ENCODE data around the gene FOXM1. TPM values are rescaled to one million over a fixed set of nuclear protein-coding genes. Genes with fewer than 3 reads are reported as not detected.

FOXM1 gene
- total RNA-seq (2016; rRNA removed; fragmentation: Illumina TruSeq; extraction: Trizol) (25.9 and 28.6 TPM in 2 replicates), polyA plus RNA-seq (2011; rRNA removed) (13.0 and 17.1 TPM in 2 replicates), polyA minus RNA-seq (2011; rRNA and poly(A)+ RNA removed; ENCODE audit: low replicate concordance) (19.2 and 106 TPM in 2 replicates), Bru-seq, nascent RNA (percentile 54 among the genes with signal in this experiment), BruChase-seq, experiment 1, labeled RNA remaining after a 6-hour chase (percentile 71 among the genes with signal in this experiment), BruChase-seq, experiment 2, labeled RNA remaining after a 2-hour chase (percentile 70 among the genes with signal in this experiment)
- total RNA-seq (2016; cell fraction: cytosol; rRNA removed; fragmentation: Illumina TruSeq; extraction: Trizol; ENCODE audit: low read depth): 25.4 and 25.7 TPM in 2 replicates
- total RNA-seq (2016; cell fraction: insoluble cytoplasmic fraction; rRNA removed; fragmentation: Illumina TruSeq; extraction: Trizol): 22.5 and 24.1 TPM in 2 replicates
- total RNA-seq (2016; cell fraction: membrane; rRNA removed; fragmentation: Illumina TruSeq; extraction: Trizol): 75.7 and 77.8 TPM in 2 replicates
- total RNA-seq (2016; cell fraction: nucleus; rRNA removed; fragmentation: Illumina TruSeq; extraction: Trizol): 21.2 and 26.7 TPM in 2 replicates
- polyA plus RNA-seq (2011; cell fraction: cytosol; rRNA removed): 10.5 and 13.6 TPM in 2 replicates
- 19.0 and 26.5 TPM in 2 replicates for polyA plus RNA-seq (2011; cell fraction: nucleus; rRNA removed)
- polyA plus RNA-seq (2012): 12.5 and 25.0 TPM in 2 replicates
- 77.1 and 77.7 TPM in 2 replicates for polyA plus RNA-seq (2016; cell fraction: cytosol; fragmentation: Illumina TruSeq; extraction: Trizol; ENCODE audit: low read depth)
- polyA plus RNA-seq (2016; cell fraction: insoluble cytoplasmic fraction; fragmentation: Illumina TruSeq; extraction: Trizol; ENCODE audit: low read depth): 47.3 and 73.5 TPM in 2 replicates
- 163 and 181 TPM in 2 replicates for polyA plus RNA-seq (2016; cell fraction: membrane; fragmentation: Illumina TruSeq; extraction: Trizol; ENCODE audit: low read depth)
- 78.8 and 80.9 TPM in 2 replicates for polyA plus RNA-seq (2016; cell fraction: nucleus; fragmentation: Illumina TruSeq; extraction: Trizol; ENCODE audit: insufficient read depth, low read depth)
- polyA minus RNA-seq (2011; cell fraction: cytosol; rRNA and poly(A)+ RNA removed): 12.0 and 16.2 TPM in 2 replicates
- polyA minus RNA-seq (2011; cell fraction: nucleus; rRNA and poly(A)+ RNA removed): 11.6 and 12.9 TPM in 2 replicates
- long read RNA-seq, experiment 1, partial matches to known transcripts: 5 of 22 reads
- long read RNA-seq, experiment 1, other reads (novel, unspliced or antisense): 15 of 22 reads
- long read RNA-seq, experiment 2, transcript FOXM1-202 (9 exons, 3,315 nt): major isoform, 7 of 70 reads
- long read RNA-seq, experiment 2, partial matches to known transcripts: 4 of 70 reads
- long read RNA-seq, experiment 2, other reads (novel, unspliced or antisense): 55 of 70 reads

- FAIRE-seq (no peak), DNase-seq (ENCODE audit: low spot score) (peak; percentile 78), ATAC-seq (peak; percentile 93)
- ChIA-PET POLR2A (interaction anchor here (0.7 to 1.8 kb wide), 5 partner anchors 9 to 35 kb away, joined by 3 to 12 read pairs (median 5); partner anchors contain the start of gene TULP3), CTCF (ENCODE audit: low intra/inter-chr PET ratio, low total read pairs) (no interaction called here)
- H3K9ac ChIP-seq (ENCODE audit: insufficient read depth, low read depth, low read length): peak within 1 kb of the TSS; percentile 96
- H2AFZ ChIP-seq (ENCODE audit: low read length): peak within 1 kb of the TSS; percentile 56
- H3K4me3 ChIP-seq (replicated peaks in 1 of 3; ENCODE audit: insufficient read depth in 1 of 3, low read depth in 2 of 3, low read length in 3 of 3): peak within 1 kb of the TSS; percentile 74 to 85 (median 77)
- peak within 1 kb of the TSS; percentile 84 for H3K27ac ChIP-seq (ENCODE audit: extremely low read length, insufficient read depth, low read length)
- peaks cover 38% of the 10 kb centered on the region for H3K4me1 ChIP-seq (ENCODE audit: insufficient read depth, low read length)
- no peaks in the 10 kb centered on the region for H3K9me3 ChIP-seq (ENCODE audit: low read length)
- intact Hi-C loops (cut with micrococcal nuclease; ENCODE audit: unreplicated experiment): no loop called here
- H4K20me1 ChIP-seq (ENCODE audit: insufficient read depth, low read length): no peaks in the 10 kb centered on the region
- in situ Hi-C loops (cut with HindIII; ENCODE audit: extremely low pct_ligation_motif_present, low pct_unique_long_range_greater_than_20kb): no loop called here
- TSS peak; percentile 86 for BruUV-seq (replicated peaks)
- H3K27me3 ChIP-seq (ENCODE audit: control insufficient read depth in 1 of 2, insufficient read depth in 2 of 2, low read length in 2 of 2): no peaks in the 10 kb centered on the region; a peak in 1 of 5 replicates
- peak within 1 kb of the TSS; percentile 88 for H3K4me2 ChIP-seq (ENCODE audit: low read depth, low read length)
- H3K79me2 ChIP-seq (ENCODE audit: insufficient read depth, low read length): peaks cover 52% of the 10 kb centered on the region
- peaks cover 3 to 9% of the 10 kb centered on the region in 2 experiments; a peak in 3 of 5 replicates for H3K36me3 ChIP-seq (replicated peaks in 1 of 2; ENCODE audit: control insufficient read depth in 1 of 2, insufficient read depth in 2 of 2, low read length in 2 of 2)
- WGBS (ENCODE audit: low lambda C conversion rate): 3% methylated on average over 18 of the region's 70 CpGs
- TF ChIP-seq ZNF614 (CRISPR knock-in tag; IDR thresholded peaks at IDR 0.05; ENCODE audit: borderline replicate concordance) (0 out of 2 replicates have a peak, but pooled peaks have one; percentile 36), RERE (CRISPR knock-in tag; IDR thresholded peaks at IDR 0.05; ENCODE audit: low read depth) (peak; percentile 10; the same call in 1 of the 2 replicates), MEIS2 (CRISPR knock-in tag; IDR thresholded peaks at IDR 0.05) (no peak), ETV6 (CRISPR knock-in tag; conservative IDR thresholded peaks at IDR 0.05) (0 out of 2 replicates have a peak, but pooled peaks have one; percentile 44), HES4 (CRISPR knock-in tag; IDR thresholded peaks at IDR 0.05; ENCODE audit: borderline replicate concordance) (0 out of 2 replicates have a peak, but pooled peaks have one; percentile 20), SPEN (CRISPR knock-in tag; IDR thresholded peaks at IDR 0.05; ENCODE audit: low read depth) (0 out of 2 replicates have a peak, but pooled peaks have one; percentile 10), ISL2 (CRISPR knock-in tag; IDR thresholded peaks at IDR 0.05) (0 out of 2 replicates have a peak, but pooled peaks have one; percentile 23), ZNF747 (CRISPR knock-in tag; IDR thresholded peaks at IDR 0.05; ENCODE audit: borderline replicate concordance) (peak; percentile 38; the same call in 1 of the 2 replicates), IRF2 (CRISPR knock-in tag; IDR thresholded peaks at IDR 0.05) (peak; percentile 38; the same call in 1 of the 2 replicates)
These were observed at the start of gene FOXM1, which contains the start of gene RHNO1 for GRCh38 chr12:2877047-2877952. Gene FOXM1, minus strand, starts transcription at chr12:2877174. Its CDS starts 2,696 bp downstream, at chr12:2874478. Gene RHNO1, plus strand, starts transcription at chr12:2877223. Its CDS starts 8,144 bp downstream, at chr12:2885367.
